SK-N-SH (cell line): ENCODE data around the gene DHDDS. TPM values are rescaled to one million over a fixed set of nuclear protein-coding genes. Genes with fewer than 3 reads are reported as not detected.

ENCODE experiments used
- CTCF ChIA-PET: fragments of 300-600, 350-600 bp; formaldehyde crosslinking; extraction: SDS; loops from one replicate; lab custom pipeline; 2021; lab: Yijun Ruan, JAX
- POLR2A ChIA-PET: fragments of 350-600 bp; sonication (Branson Sonifier 250); formaldehyde crosslinking; extraction: SDS; loops from one replicate; lab custom pipeline; 2020; ENCODE audit warnings: antibody characterized with exemption, inconsistent platforms; lab: Yijun Ruan, JAX
- DNase-seq: peaks from one replicate; pipeline ENCODE4 v3.0.0; 2012
- H2AFZ ChIP-seq: fragments of 200-600 bp; sonication (generic); 2 replicates; pipeline ENCODE4 v1.8.1; 2016; ENCODE audit warnings: antibody characterized with exemption, mild to moderate bottlenecking, low read depth
- H3F3A ChIP-seq: fragments of 200-600 bp; sonication (generic); replicated peaks from 2 replicates; pipeline ENCODE3; 2016; ENCODE audit warnings: antibody characterized with exemption, mild to moderate bottlenecking; ENCODE audit not compliant: insufficient read depth
- H3K27ac ChIP-seq, 2 experiments: fragments of 200-500 bp in 1 of 2; fragments of 200-600 bp in 1 of 2; sonication (Bioruptor generic) in 1 of 2; sonication (generic), shearing (Covaris generic) in 1 of 2; 2 replicates each; pipeline versions ENCODE4 v1.5.1 to v1.6.1; 2014 to 2016; ENCODE audit warnings: low read depth in 2 of 2, inconsistent platforms in 1 of 2, low read length in 1 of 2, mild to moderate bottlenecking in 1 of 2, mixed read lengths in 1 of 2
- H3K27me3 ChIP-seq: fragments of 200-600 bp; sonication (generic), shearing (Covaris generic); 2 replicates; pipeline ENCODE4 v1.6.1; 2016; ENCODE audit warnings: mixed run types; ENCODE audit not compliant: insufficient read depth
- H3K36me3 ChIP-seq, 2 experiments: fragments of 200-500 bp in 1 of 2; fragments of 200-600 bp in 1 of 2; sonication (Bioruptor generic) in 1 of 2; sonication (generic) in 1 of 2; replicated peaks in 1 of 2; 2 replicates each; pipeline versions ENCODE3 to v1.5.1; 2014 to 2016; ENCODE audit warnings: low read length in 1 of 2, mild to moderate bottlenecking in 1 of 2; ENCODE audit not compliant: insufficient read depth in 2 of 2, control insufficient read depth in 1 of 2
- H3K4me1 ChIP-seq, 2 experiments: fragments of 200-500 bp in 1 of 2; fragments of 200-600 bp in 1 of 2; sonication (Bioruptor generic) in 1 of 2; sonication (generic), shearing (Covaris generic) in 1 of 2; 2 replicates each; pipeline versions ENCODE4 v1.5.1 to v1.6.1; 2014 to 2016; ENCODE audit warnings: low read depth in 1 of 2, low read length in 1 of 2, mixed run types in 1 of 2; ENCODE audit not compliant: insufficient read depth in 2 of 2, control insufficient read depth in 1 of 2
- H3K4me2 ChIP-seq: fragments of 200-600 bp; sonication (generic), shearing (Covaris generic); 2 replicates; pipeline ENCODE4 v1.6.1; 2017; ENCODE audit warnings: mixed run types
- H3K4me3 ChIP-seq, 2 experiments: fragments of 200-500 bp in 1 of 2; fragments of 200-600 bp in 1 of 2; sonication (Bioruptor generic) in 1 of 2; sonication (generic), shearing (Covaris generic) in 1 of 2; 2 replicates each; pipeline versions ENCODE4 v1.5.1 to v1.8.1; 2014 to 2016; ENCODE audit warnings: low read depth in 2 of 2, inconsistent platforms in 1 of 2, low read length in 1 of 2, mild to moderate bottlenecking in 1 of 2, mixed read lengths in 1 of 2, moderate library complexity in 1 of 2
- H3K79me2 ChIP-seq: fragments of 200-600 bp; sonication (generic); 2 replicates; pipeline ENCODE4 v1.8.1; 2017; ENCODE audit warnings: mild to moderate bottlenecking; ENCODE audit not compliant: insufficient read depth
- H3K9ac ChIP-seq: fragments of 200-600 bp; sonication (generic); 2 replicates; pipeline ENCODE4 v1.6.1; 2017; ENCODE audit warnings: mixed run types
- H3K9me2 ChIP-seq: fragments of 200-600 bp; sonication (generic); 2 replicates; pipeline ENCODE4 v1.6.1; 2017; ENCODE audit warnings: mixed run types
- H3K9me3 ChIP-seq: fragments of 200-600 bp; sonication (generic); 2 replicates; pipeline ENCODE4 v1.6.1; 2017; ENCODE audit warnings: mixed run types, mild to moderate bottlenecking, moderate library complexity
- H4K20me1 ChIP-seq: fragments of 200-600 bp; sonication (generic); 2 replicates; pipeline ENCODE4 v1.6.1; 2017; ENCODE audit warnings: mild to moderate bottlenecking, mixed run types; ENCODE audit not compliant: insufficient read depth
- ELF1 ChIP-seq: IDR thresholded peaks from 2 replicates; pipeline ENCODE4 v1.4.0; 2012
- EZH2phosphoT487 ChIP-seq: fragments of 200-600 bp; sonication (generic); IDR thresholded peaks from 2 replicates; pipeline ENCODE4 v1.6.1; 2017; ENCODE audit warnings: low read depth, mixed run types, mild to moderate bottlenecking, antibody characterized with exemption, moderate library complexity, borderline replicate concordance
- FOSL2 ChIP-seq: IDR thresholded peaks from 2 replicates; pipeline ENCODE4 v1.4.0; 2012; ENCODE audit warnings: low read depth, mild to moderate bottlenecking, moderate library complexity, borderline replicate concordance
- FOXM1 ChIP-seq: IDR thresholded peaks from 2 replicates; pipeline ENCODE4 v1.4.0; 2012; ENCODE audit warnings: low read depth, mild to moderate bottlenecking
- GABPA ChIP-seq: IDR thresholded peaks from 2 replicates; pipeline ENCODE4 v1.4.0; 2012; ENCODE audit warnings: low read depth, mild to moderate bottlenecking
- GATA2 ChIP-seq: sonication (generic); formaldehyde crosslinking; IDR thresholded peaks from 2 replicates; pipeline ENCODE4 v1.5.0; 2020; ENCODE audit warnings: mild to moderate bottlenecking, missing genetic modification reagents
- MAX ChIP-seq: IDR thresholded peaks from 2 replicates; pipeline ENCODE4 v1.4.0; 2012; ENCODE audit warnings: low read depth
- MXI1 ChIP-seq: IDR thresholded peaks from 2 replicates; pipeline ENCODE4 v1.6.1; 2012; ENCODE audit warnings: mild to moderate bottlenecking, low read depth, low read length, improper control_type of control experiment
- NFIC ChIP-seq: IDR thresholded peaks from 2 replicates; pipeline ENCODE4 v1.4.0; 2012; ENCODE audit warnings: borderline replicate concordance
- NRF1 ChIP-seq: IDR thresholded peaks from 2 replicates; pipeline ENCODE4 v1.6.1; 2012; ENCODE audit warnings: low read depth, mild to moderate bottlenecking, low read length
- POLR2AphosphoS5 ChIP-seq: IDR thresholded peaks from 2 replicates; pipeline ENCODE4 v1.6.1; 2012; ENCODE audit warnings: low read depth, low read length
- REST ChIP-seq: IDR thresholded peaks from 2 replicates; pipeline ENCODE4 v1.6.1; 2012; ENCODE audit warnings: mild to moderate bottlenecking, low read depth, low read length, moderate library complexity
- RFX5 ChIP-seq: IDR thresholded peaks from 2 replicates; pipeline ENCODE4 v1.6.1; 2012; ENCODE audit warnings: mild to moderate bottlenecking, improper control_type of control experiment, low read length
- RXRA ChIP-seq: IDR thresholded peaks from 2 replicates; pipeline ENCODE4 v1.4.0; 2012; ENCODE audit warnings: low read depth, mild to moderate bottlenecking, borderline replicate concordance
- SIN3A ChIP-seq: IDR thresholded peaks from 2 replicates; pipeline ENCODE4 v1.6.1; 2012; ENCODE audit warnings: low read depth, mild to moderate bottlenecking, low read length, moderate library complexity, borderline replicate concordance
- SMC3 ChIP-seq: IDR thresholded peaks from 2 replicates; pipeline ENCODE4 v1.6.1; 2012; ENCODE audit warnings: low read depth, low read length, improper control_type of control experiment
- TAF1 ChIP-seq: IDR thresholded peaks from 2 replicates; pipeline ENCODE4 v1.6.1; 2012; ENCODE audit warnings: low read depth, mild to moderate bottlenecking, low read length, moderate library complexity, borderline replicate concordance
- TCF12 ChIP-seq: IDR thresholded peaks from 2 replicates; pipeline ENCODE4 v1.4.0; 2012
- WGBS: methylation state at CpG from one replicate; pipeline ENCODE4 v1.1.6; 2017; ENCODE audit warnings: low lambda C conversion rate; 5-methylcytosine and 5-hydroxymethylcytosine counted together
- polyA plus RNA-seq, 3 experiments: library from polyadenylated mRNA; depleted of rRNA; stranded (reverse); fragments of >200 nt; gene quantifications; 2 replicates each; pipeline ENCODE4 v1.2.3, GENCODE V29; 2012
- TF ChIP-seq, protein P1 (sequence below): IDR thresholded peaks from 2 replicates; pipeline ENCODE4 v1.4.0; 2012; ENCODE audit warnings: low read depth, borderline replicate concordance
- TF ChIP-seq, protein P2 (sequence below): IDR thresholded peaks from 2 replicates; pipeline ENCODE4; 2012

DHDDS gene
- polyA plus RNA-seq, 1 of the 3 experiments (the other 2 are of a cell fraction), result 25.0 TPM

- H3K4me3 ChIP-seq, result peak overlapping the region in 1 of 2 experiments; percentile 23; a peak in 1 of 4 replicates
- no peak overlapping the region for H2AFZ ChIP-seq
- H3F3A ChIP-seq, result peaks cover 7% of the 10 kb centered on the region
- no peak for DNase-seq
- no peaks in the 10 kb centered on the region for H3K79me2 ChIP-seq
- H3K36me3 ChIP-seq, result no peaks in the 10 kb centered on the region
- H4K20me1 ChIP-seq, result no peaks in the 10 kb centered on the region
- H3K9me3 ChIP-seq, result no peaks in the 10 kb centered on the region
- H3K9me2 ChIP-seq, result no peaks in the 10 kb centered on the region
- H3K27ac ChIP-seq, result peak overlapping the region in 1 of 2 experiments; percentile 49; a peak in 2 of 4 replicates
- no peak overlapping the region for H3K9ac ChIP-seq
- peak overlapping the region; percentile 63; the same call in 1 of the 2 replicates for H3K4me2 ChIP-seq
- CTCF ChIA-PET, result interaction anchor here (0.9 to 3.6 kb wide), 7 partner anchors 10 to 404 kb away, joined by 3 to 34 read pairs (median 3); no protein-coding TSS in a partner anchor
- 47% methylated on average over 7 of the region's 7 CpGs for WGBS
- H3K27me3 ChIP-seq, result no peaks in the 10 kb centered on the region
- TF ChIP-seq FOSL2, result 0 out of 2 replicates have a peak, but pooled peaks have one; percentile 20
- no peak for TF ChIP-seq SIN3A
- TF ChIP-seq, all 33 proteins: peak for 1
- H3K4me1 ChIP-seq, result peaks cover 0 to 7% of the 10 kb centered on the region in 2 experiments; a peak in 1 of 4 replicates
- POLR2A ChIA-PET, result interaction anchor here (1.1 kb wide), 1 partner anchor 17 kb away, joined by 3 read pairs; no protein-coding TSS in a partner anchor
Observed at GRCh38 chr1:26405281-26405915, 26.7 kb upstream of the DHDDS start.

DNA sequence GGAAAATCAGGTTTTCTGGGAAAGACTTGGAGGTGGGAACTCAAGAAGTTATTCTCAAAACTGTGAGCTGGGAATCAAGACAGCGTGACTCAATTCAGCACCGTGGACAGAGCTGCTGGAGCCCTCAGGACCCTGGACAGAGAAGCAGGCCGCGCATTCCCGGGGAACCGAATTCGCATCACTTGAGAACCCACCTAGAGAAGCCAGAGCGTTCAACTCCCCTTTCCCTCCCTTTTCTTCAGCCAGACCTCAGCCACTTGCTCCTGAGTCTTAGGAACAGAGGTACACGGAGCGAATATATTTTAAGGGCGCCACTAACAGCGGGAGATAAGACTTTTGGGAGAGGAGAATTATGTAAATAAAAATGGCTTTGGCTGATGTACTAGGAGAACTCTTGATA is 23.5 kb upstream of the DHDDS start:
- CTCF ChIA-PET, result interaction anchor here (1.4 kb wide), 1 partner anchor 9 kb away, joined by 4 read pairs; no protein-coding TSS in a partner anchor
- 76% methylated on average over 12 of the region's 12 CpGs for WGBS
- POLR2A ChIA-PET, result no interaction called here

More for the DNA sequence above, 23.5 kb upstream of the DHDDS start:
- Histone ChIP-seq H3K79me2 (no peaks in the 10 kb centered on the region), H2AFZ (no peak overlapping the region), H3K4me1 (peaks cover 0 to 7% of the 10 kb centered on the region in 2 experiments; a peak in 1 of 4 replicates), H3K9me3 (no peaks in the 10 kb centered on the region), H3K4me3 (no peak overlapping the region), H3K27ac (no peak overlapping the region), H3K4me2 (no peak overlapping the region), H3K36me3 (no peaks in the 10 kb centered on the region), H4K20me1 (no peaks in the 10 kb centered on the region), H3K27me3 (peaks cover 5% of the 10 kb centered on the region; the same call in 1 of the 2 replicates), H3F3A (peaks cover 7% of the 10 kb centered on the region), H3K9ac (no peak overlapping the region), H3K9me2 (no peaks in the 10 kb centered on the region)
- DNase-seq, result no peak
- TF ChIP-seq TAF1 (no peak), ELF1 (no peak), FOSL2 (no peak), SMC3 (no peak), FOXM1 (no peak), TCF12 (no peak), MXI1 (no peak), SIN3A (peak; percentile 95; the same call in 1 of the 2 replicates), POLR2AphosphoS5 (no peak), NFIC (no peak), EZH2phosphoT487 (no peak), MAX (0 out of 2 replicates have a peak, but pooled peaks have one; percentile 42), GABPA (no peak), NRF1 (no peak), GATA2 (no peak), RXRA (no peak), REST (peak; percentile 100), RFX5 (no peak)
- TF ChIP-seq, protein P1, sequence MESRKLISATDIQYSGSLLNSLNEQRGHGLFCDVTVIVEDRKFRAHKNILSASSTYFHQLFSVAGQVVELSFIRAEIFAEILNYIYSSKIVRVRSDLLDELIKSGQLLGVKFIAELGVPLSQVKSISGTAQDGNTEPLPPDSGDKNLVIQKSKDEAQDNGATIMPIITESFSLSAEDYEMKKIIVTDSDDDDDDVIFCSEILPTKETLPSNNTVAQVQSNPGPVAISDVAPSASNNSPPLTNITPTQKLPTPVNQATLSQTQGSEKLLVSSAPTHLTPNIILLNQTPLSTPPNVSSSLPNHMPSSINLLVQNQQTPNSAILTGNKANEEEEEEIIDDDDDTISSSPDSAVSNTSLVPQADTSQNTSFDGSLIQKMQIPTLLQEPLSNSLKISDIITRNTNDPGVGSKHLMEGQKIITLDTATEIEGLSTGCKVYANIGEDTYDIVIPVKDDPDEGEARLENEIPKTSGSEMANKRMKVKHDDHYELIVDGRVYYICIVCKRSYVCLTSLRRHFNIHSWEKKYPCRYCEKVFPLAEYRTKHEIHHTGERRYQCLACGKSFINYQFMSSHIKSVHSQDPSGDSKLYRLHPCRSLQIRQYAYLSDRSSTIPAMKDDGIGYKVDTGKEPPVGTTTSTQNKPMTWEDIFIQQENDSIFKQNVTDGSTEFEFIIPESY, result no peak
- TF ChIP-seq, protein P2, sequence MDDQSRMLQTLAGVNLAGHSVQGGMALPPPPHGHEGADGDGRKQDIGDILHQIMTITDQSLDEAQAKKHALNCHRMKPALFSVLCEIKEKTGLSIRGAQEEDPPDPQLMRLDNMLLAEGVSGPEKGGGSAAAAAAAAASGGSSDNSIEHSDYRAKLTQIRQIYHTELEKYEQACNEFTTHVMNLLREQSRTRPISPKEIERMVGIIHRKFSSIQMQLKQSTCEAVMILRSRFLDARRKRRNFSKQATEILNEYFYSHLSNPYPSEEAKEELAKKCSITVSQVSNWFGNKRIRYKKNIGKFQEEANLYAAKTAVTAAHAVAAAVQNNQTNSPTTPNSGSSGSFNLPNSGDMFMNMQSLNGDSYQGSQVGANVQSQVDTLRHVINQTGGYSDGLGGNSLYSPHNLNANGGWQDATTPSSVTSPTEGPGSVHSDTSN, result no peak
